ENCODE data around the gene LIN28A. TPM values are rescaled to one million over a fixed set of nuclear protein-coding genes. Genes with fewer than 3 reads are reported as not detected.

The LIN28A gene
- total RNA-seq, 2 experiments from 2014 or later = not detected

DNA sequence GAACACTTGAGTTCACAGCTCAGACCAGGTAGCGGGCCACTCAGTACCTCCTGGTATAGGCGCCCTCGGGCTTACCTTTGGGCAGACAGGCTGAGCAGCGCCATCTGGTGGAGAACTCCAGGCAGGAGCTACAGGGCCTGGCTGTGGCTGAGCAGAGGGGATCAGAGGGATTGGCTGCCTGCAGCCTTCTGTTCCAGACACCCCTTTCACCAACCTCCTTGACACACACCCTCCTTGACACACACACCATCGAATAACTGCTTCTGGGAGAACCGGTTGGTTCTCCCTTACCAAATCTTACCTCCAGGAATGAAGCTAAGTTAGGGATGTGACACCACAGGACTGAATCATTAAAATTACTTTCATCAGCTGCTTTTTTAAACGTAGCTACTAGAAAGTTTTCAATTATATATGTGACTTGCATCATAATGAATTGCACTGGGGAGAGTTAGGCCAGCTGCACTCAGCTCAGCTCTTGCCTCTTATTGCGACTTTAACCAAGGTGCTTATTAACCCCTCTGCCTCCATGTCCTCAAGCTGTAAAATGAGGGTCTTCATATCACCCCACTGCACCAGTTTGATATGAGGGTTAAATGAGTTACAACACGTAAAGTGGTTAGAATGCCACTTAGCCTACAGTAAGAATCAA is 6.6 kb downstream of the LIN28A start:
- ChIA-PET CTCF (interaction anchor here (0.6 to 2.3 kb wide), 34 partner anchors 8 to 381 kb away, joined by 3 to 13 read pairs (median 5); partner anchors contain the start of genes CD52 and DHDDS), POLR2A (interaction anchor here (0.6 to 0.8 kb wide), 3 partner anchors 28 to 909 kb away, joined by 3 to 9 read pairs (median 3); no protein-coding TSS in a partner anchor)

DNA sequence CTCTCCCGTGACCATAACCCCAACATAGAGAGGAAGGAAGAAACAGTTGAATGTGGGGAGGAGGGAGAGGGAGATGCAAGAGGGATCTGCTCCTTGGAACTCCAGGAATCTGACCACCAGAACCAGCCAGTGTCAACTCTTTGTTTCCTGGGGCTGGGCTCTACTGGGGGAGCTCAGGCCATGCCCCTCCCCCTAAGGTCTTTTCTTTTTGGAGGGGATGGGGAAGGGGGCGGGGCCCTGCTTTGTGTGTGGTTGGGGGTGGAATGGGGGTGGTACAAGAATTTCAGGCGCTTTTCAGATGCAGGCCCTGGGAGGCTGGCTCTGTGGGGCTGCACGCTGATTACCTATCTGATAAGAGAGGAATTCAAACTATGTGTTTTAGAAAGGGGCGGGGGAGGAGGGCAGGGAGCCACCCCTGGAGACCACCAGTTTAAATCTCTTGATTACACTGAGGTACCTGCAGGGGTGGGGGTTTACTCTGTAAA is 8.3 kb downstream of the LIN28A start:
- CTCF ChIA-PET = interaction anchor here (1.0 to 2.3 kb wide), 3 partner anchors 13 to 98 kb away, joined by 3 to 13 read pairs (median 4); partner anchors contain the start of gene DHDDS
- POLR2A ChIA-PET = no interaction called here

DNA sequence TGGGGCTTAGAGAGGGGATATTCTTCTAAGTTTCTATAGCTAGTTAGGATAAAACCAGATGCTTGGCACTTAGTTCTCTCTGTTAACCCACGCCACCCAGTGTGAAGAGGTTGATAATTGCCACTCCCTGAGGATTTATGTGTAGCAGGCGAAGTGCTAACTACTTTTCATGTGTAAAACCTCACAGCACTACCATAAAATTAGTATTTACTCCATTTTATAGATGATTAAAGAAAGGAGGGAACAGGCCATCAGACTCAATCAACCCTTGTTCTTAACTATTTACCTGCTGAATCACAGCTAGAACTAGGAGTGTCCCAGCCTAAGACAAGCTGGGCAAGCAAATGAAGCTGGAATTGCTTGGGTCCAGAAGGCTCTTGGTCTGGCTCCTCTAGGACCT is 8.9 kb downstream of the LIN28A start:
- ChIA-PET CTCF (interaction anchor here (0.6 to 1.0 kb wide), 2 partner anchors 13 to 19 kb away, joined by 3 to 4 read pairs; partner anchors contain the start of gene DHDDS), POLR2A (no interaction called here)

DNA sequence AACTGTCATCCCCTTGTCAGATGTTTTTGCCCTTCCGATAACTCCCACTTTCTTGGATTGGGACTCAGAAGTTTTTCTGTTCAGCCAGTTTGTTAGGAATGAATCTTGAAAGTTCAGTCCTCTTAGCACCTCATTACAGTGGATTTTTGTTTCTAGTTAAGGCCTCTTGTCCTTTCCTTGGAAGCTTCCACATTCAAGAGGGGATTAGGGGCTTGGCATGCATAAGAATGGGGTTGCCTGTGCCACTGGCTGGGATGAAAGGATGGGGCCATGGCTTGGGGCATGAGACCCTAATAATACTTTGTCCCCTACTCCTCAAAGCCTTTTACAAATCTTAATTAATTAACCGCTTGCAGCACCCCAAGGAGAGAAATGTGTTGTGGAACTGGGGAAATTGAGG is 19.1 kb downstream of the LIN28A start:
- ChIA-PET CTCF (no interaction called here), POLR2A (interaction anchor here (0.6 kb wide), 1 partner anchor 42 kb away, joined by 3 read pairs; the partner anchor contains the start of gene HMGN2)

DNA sequence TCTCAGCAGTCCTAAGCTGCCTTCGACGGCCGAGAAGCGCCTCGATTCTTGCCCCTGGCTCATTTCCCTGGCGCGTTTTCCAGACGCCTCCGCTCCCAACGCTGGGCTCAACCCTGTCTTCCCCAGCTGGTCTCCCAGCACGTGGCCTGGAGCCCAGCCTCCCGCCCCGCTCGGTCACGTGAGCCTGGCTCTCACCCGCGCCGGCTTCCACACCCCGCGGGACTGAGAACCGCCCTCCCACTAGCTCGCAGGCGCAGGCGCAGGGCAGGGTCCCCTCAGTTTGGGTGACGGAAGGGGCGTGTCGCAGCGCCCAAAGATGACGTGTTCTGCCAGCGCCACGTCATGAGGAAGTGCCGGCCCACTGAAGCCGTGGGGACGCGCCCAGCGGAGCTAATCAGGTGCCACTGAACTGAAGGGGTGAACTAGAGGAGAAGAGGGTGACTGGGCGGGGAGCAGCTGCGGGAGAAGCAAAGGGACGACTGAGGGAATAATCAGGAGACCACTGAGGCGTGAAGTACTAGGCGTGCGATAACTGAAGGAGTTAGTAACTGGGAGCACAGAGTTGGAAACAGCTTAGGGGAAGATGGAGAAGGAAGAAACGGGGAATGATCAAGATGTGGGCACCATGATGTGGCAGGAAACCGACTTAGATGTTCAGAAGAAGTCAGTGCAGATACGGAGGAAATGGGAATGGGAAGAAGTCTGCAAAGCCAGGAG is 21.5 kb downstream of the LIN28A start, which contains the start of gene DHDDS:
TSS of gene DHDDS (plus strand) at position 343 of the 717 bp plus-strand sequence. CDS start 625 bp downstream, outside the sequence.
- ChIA-PET POLR2A (interaction anchor here (0.5 to 1.1 kb wide), 7 partner anchors 40 to 1075 kb away, joined by 3 to 11 read pairs (median 3); partner anchors contain the start of genes CEP85, HMGN2 and ZNF593), CTCF (interaction anchor here (1.1 to 1.7 kb wide), 6 partner anchors 13 to 198 kb away, joined by 3 to 13 read pairs (median 4); partner anchors contain the start of genes CEP85 and SH3BGRL3)

DNA sequence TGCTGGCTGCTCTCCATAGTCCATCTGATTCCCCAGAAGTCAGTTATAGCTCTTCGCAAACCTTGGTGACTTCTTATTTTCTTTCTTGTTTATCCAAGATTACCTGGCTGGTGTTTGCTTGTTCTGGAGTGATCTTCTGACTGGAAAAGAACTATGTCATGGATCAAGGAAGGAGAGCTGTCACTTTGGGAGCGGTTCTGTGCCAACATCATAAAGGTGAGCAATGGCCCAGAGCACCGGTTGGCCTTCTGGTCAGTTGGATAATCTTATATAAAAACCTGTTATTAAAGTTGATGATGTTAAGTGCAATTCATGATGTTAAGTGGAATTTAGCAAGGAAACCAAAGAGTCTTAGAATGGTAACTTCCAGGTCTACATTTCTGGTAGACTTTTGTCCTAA is 22.2 kb downstream of the LIN28A start:
- ChIA-PET POLR2A (interaction anchor here (0.7 to 1.1 kb wide), 4 partner anchors 39 to 263 kb away, joined by 3 to 5 read pairs (median 4); partner anchors contain the start of genes HMGN2 and ZNF593), CTCF (interaction anchor here (0.7 to 1.7 kb wide), 7 partner anchors 13 to 396 kb away, joined by 3 to 13 read pairs (median 4); partner anchors contain the start of genes CEP85 and SH3BGRL3)

DNA sequence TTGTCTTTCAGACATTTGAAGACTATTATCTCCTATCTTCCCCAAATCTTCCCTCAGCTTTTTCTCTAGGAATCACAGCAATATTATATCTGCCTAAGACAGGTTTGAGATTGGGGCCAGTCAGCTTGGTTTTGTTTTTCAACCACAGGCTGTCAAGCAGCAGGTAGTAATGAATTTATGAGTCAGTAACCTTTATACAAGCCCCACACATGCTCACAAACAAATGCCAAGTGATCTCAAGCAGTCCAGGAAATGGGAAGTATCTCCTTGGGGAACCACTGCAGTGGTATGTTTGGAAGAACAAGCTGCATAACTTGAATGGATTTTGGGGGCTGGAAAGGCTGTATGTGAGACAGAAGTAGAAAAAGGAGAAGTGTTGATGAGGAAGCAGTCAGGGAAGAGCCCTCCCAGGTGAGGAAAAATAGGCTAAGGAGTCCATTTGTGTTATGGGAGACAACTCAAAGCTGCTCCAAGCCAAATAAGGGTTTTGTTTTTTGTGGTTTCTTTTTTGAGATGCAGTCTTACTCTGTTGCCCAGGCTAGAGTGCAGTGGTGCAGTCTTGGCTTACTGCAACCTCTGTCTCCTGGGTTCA is 23.6 kb downstream of the LIN28A start:
- ChIA-PET CTCF (interaction anchor here (0.6 kb wide), 1 partner anchor 67 kb away, joined by 3 read pairs; no protein-coding TSS in a partner anchor), POLR2A (interaction anchor here (0.5 kb wide), 1 partner anchor 1825 kb away, joined by 4 read pairs; no protein-coding TSS in a partner anchor)

DNA sequence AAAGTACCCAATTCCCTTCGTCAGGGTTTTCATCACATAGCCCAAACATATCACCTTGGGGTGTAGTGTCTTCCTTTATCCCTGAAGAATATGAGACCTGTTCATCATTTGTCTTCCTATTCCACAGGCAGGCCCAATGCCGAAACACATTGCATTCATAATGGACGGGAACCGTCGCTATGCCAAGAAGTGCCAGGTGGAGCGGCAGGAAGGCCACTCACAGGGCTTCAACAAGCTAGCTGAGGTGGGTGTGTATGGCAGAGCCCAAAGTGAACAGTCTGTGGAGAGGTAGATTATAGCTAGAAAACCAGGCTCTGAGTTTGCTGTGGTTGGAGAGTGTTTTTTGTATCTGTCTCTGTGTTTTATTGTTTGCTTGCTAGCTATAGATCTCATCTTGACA is 27.4 kb downstream of the LIN28A start:
- POLR2A ChIA-PET = no interaction called here
- CTCF ChIA-PET = interaction anchor here (1.7 kb wide), 1 partner anchor 11 kb away, joined by 3 read pairs; no protein-coding TSS in a partner anchor

DNA sequence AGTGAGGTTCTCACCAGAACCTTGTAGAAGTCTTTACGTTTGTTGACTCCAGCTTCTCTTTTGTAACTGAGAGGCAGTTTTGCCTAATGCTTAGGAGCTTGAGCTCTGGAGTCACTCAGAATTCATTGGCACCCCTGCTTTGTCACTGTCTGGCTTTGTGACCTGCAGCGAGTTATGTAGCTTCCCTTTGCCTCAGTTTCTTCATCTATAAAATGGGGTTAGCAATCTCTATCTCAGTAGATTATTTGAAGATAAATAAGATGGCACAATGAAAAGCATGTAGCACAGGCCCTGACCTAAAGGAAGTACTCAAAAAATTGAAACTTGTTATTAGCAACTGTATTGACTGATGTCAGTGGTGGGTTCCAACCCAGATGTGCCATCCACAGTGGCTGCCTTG is 29.6 kb downstream of the LIN28A start:
- POLR2A ChIA-PET = no interaction called here
- CTCF ChIA-PET = no interaction called here

DNA sequence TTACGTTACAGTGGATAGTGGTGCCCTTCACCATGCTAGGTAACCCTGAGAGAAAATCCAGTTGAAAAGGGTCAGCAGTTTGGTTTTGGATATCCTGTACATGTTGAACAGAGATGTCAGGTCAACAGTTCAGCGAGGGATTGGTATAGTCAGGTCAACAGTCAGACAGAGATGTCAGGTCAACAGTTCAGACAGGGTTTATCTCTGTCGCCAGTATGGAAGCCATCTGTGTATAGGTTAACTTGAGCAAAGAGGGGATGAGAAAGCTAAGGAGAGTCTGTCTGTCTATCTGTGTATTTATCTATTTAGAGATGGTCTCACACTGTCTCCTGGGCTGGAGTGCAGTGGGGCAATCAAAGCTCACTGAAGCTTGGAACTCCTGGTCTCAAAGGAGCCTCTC is 39.3 kb downstream of the LIN28A start:
- ChIA-PET CTCF (no interaction called here), POLR2A (no interaction called here)

DNA sequence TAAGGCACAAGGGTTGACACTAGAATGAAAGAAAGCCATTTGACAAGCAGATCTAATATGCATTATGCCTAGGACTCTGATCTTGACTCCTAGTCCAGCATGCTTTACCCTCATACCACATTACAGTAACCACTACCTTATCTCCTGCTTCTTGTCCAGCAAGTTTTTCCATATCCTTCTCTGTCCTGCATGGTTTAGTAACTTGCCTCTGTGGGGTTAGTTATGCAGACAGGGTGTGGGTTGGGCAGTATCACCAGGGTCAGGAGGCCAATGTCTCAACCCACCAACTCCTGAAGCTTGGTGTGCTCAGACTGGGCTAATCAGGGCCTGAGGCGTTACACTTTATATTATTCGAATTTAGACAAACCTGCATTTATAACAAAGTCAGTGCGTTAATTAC is 40.3 kb downstream of the LIN28A start:
- ChIA-PET POLR2A (no interaction called here), CTCF (no interaction called here)

DNA sequence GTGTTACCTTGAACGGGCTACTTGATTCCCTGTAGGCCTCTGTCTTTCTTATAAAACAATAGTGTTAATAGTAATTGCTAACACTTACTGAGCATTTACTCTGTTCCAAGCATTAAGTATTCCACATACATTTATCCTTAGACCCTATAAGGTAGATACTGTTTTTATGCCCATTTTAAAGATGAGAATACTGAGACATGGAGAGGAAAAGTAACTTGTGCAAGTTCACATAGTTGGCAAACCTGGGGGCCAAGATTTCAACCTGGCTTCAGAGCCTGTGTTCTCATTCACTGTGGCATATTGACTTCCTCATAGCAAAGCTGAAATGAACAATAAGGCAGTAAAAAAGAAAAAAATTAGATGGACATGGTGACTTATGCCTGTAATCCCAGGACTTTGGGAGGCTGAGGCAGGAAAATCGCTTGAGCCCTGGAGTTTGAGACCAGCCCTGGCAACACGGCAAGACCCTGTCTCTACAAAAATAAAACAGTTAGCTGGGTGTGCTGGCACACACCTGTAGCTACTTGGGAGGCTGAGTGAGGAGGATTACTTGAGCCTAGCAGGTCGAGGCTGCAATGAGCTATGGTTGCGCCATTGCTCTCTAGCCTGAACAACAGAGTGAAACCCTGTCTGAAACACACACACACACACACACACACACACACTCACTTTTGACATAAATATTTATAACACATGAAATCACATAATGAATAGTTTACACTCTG is 42.0 kb downstream of the LIN28A start:
- CTCF ChIA-PET = no interaction called here
- POLR2A ChIA-PET = no interaction called here

DNA sequence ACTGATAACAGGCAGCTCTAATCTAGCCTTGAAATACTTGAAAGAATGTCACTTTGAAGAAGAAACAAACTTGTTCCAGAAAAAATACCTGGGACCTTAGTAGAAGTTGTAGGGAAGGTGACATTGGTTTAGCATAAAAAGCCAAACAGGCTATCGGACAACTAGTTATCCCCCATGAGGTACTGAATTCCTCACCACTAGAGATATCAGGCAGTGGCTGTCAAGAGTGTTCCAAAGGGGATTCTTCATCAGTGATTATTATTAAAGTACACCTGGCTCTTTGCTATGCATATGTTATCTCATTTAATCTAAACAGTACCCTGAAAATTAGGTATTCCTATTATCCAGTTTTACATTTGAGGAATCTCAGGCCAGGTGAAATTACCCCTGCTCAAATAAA is 48.5 kb downstream of the LIN28A start:
- POLR2A ChIA-PET = no interaction called here
- CTCF ChIA-PET = interaction anchor here (0.9 kb wide), 1 partner anchor 11 kb away, joined by 3 read pairs; no protein-coding TSS in a partner anchor

DNA sequence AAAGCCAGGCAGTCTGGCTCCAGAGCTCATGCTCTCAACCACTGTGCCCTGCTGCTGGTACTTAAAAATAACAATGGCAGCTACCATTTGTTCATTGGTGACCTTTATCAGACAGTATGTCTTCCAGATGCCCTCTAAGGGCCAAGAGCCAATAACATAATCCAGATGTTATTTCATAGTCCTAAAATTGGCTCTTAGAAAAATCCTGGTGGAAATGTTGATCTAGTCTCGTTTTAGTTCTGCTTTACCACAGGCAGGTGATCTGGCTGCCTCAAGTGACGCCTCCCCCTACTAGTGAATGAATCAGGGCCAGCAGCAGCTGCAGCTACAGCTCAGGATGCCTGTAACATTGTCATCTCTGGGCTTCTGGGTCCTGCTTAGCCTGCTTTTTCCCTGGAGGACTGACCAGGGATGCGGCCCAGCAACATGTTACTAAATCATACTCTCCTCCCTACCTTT is 49.0 kb downstream of the LIN28A start:
- CTCF ChIA-PET = interaction anchor here (0.9 kb wide), 1 partner anchor 11 kb away, joined by 3 read pairs; no protein-coding TSS in a partner anchor
- POLR2A ChIA-PET = no interaction called here

DNA sequence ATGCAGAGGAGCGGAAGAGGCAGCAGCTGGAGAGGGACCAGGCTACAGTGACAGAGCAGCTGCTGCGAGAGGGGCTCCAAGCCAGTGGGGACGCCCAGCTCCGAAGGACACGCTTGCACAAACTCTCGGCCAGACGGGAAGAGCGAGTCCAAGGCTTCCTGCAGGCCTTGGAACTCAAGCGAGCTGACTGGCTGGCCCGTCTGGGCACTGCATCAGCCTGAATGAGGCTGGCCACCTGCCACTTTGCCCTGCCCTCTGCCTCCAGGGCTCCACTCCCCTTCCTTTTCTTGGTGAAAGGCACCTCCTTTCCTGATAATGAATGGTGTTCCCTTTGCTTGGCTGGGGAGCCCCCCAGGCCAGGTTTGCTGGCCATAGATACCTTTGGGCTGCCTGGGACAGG is 58.3 kb downstream of the LIN28A start:
- ChIA-PET POLR2A (no interaction called here), CTCF (interaction anchor here (1.4 to 1.6 kb wide), 2 partner anchors 8 to 150 kb away, joined by 5 read pairs; partner anchors contain the start of gene CD52)

DNA sequence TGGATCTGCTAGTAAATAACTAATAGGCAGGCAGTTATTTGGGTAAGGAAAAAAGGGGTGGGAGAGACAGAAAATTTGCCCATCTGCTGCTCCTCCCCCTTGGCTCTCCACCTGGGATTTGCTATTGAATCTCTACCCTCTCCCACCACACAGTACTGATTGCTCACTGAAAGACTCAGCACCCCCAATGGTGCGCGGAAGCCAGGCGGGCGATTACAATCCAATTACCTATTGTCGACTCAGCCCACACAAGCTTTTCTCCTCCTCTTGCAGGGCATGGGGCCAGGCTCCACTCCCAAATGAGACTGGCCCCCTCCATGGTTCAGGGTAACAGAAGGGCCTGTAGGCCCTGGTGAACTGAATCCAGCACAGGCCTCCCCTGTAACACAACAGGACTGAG is 58.9 kb downstream of the LIN28A start:
- ChIA-PET POLR2A (interaction anchor here (1.1 kb wide), 1 partner anchor 14 kb away, joined by 3 read pairs; no protein-coding TSS in a partner anchor), CTCF (interaction anchor here (0.8 to 2.3 kb wide), 6 partner anchors 8 to 151 kb away, joined by 3 to 8 read pairs (median 4); partner anchors contain the start of gene CD52)

DNA sequence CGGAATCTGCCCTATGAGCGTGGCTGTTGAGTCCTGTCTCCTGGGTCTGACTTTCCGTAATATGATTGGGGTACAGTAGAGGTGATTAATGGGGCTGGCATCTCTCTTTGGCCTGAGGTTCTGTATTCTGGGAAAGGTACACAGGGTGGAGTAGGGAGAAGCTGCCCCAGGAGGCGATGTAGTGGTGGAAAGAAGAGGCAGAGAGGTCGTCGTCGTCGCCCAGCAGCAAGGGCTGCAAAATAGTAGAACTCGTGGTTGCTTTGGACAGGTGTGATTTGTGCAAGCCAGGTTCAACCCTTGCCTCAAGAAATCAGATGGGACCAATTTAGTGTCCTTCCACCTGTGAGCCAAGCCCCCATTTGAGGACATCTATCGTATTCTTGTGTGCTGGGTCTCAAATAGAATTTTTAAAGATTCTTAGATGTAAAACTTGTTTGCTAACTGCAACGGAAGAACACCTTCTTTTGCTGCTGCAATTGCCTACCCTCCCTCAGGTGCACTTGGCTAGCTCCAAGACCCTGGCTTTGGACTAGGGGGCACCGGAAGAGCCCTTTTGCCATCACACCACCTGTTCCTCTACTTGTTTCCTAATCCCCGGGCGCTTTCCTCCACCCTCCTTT is 60.4 kb downstream of the LIN28A start:
- CTCF ChIA-PET = interaction anchor here (1.0 to 2.8 kb wide), 7 partner anchors 12 to 107 kb away, joined by 3 to 11 read pairs (median 5); no protein-coding TSS in a partner anchor
- POLR2A ChIA-PET = interaction anchor here (0.6 to 2.2 kb wide), 3 partner anchors 10 to 76 kb away, joined by 3 to 16 read pairs (median 3); no protein-coding TSS in a partner anchor

Data from activated CD8-positive, alpha-beta memory T cell treated with anti-CD3 and anti-CD28 coated beads for 36 hours (primary cell).